Measurements from ENCODE around the gene PAPSS2.

Gene PAPSS2

DNA sequence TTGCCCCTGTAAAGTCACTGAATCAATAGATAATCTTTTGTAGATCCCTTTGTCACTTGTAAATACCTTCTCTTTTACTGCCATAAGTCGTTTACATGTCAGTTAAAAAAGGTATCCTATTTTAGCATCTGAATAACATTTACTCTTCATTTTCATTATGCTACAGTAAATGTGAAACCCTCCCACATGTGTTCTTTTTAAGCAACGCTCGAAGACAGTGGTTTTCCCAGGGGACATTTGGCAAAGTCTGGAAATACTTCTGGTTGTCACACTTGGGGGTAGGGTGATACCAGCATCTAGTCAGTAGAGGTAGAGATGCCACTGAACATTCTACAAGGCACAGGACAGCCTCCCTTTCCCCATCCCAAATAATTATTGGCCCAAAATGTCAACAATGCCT lies 134.6 kb downstream of the PAPSS2 start:
- no peak overlapping the region for H3K27ac ChIP-seq
- no peaks in the 10 kb centered on the region for H3K4me1 ChIP-seq (ENCODE audit: control insufficient read depth in 1 of 2, insufficient read depth in 1 of 2, low read depth in 1 of 2, low read length in 1 of 2)
- no peak overlapping the region for H3K4me3 ChIP-seq (ENCODE audit: low read depth in 1 of 2, low read length in 1 of 2)
- peaks cover 7% of the 10 kb centered on the region for H3K36me3 ChIP-seq
- H3K27me3 ChIP-seq = no peaks in the 10 kb centered on the region
- no peak for TF ChIP-seq CTCF (IDR thresholded peaks at IDR 0.05)
- no peaks in the 10 kb centered on the region for H3K9me3 ChIP-seq
